GM12874 (cell line): ENCODE results near the gene SARDH.
A peak's percentile ranks its signal among the peaks of the same experiment; 100 is the strongest.

Source experiments
- CTCF ChIP-seq: IDR thresholded peaks from 2 replicates; pipeline ENCODE4 v1.5.1; 2011; ENCODE audit warnings: low read depth, mild to moderate bottlenecking, control low read depth, low read length, moderate library complexity; ENCODE audit not compliant: insufficient read depth

The SARDH gene

GRCh38 chr9:133715866-133716563 lies 22.1 kb downstream of the SARDH start:
- peak; percentile 28 for TF ChIP-seq CTCF

GRCh38 chr9:133715295-133715865 lies 22.8 kb downstream of the SARDH start:
- TF ChIP-seq CTCF: no peak

- no peak for TF ChIP-seq CTCF
Observed at GRCh38 chr9:133714606-133715294, 23.4 kb downstream of the SARDH start.

- no peak for TF ChIP-seq CTCF
Observed at GRCh38 chr9:133713960-133714495, 24.1 kb downstream of the SARDH start.

- no peak for TF ChIP-seq CTCF
Observed at GRCh38 chr9:133713150-133713959, 24.8 kb downstream of the SARDH start.

GRCh38 chr9:133712221-133713100 lies 25.7 kb downstream of the SARDH start:
- no peak for TF ChIP-seq CTCF
